HepG2 (cell line): Measurements from ENCODE around the gene C19orf73. TPM values are rescaled to one million over a fixed set of nuclear protein-coding genes. Genes with fewer than 3 reads are reported as not detected.
A peak's percentile ranks its signal among the peaks of the same experiment; 100 is the strongest.

Source experiments
- ATF7 ChIP-seq, 2 experiments: fragments of 450-650 bp in 1 of 2; sonication (generic) in 1 of 2; formaldehyde crosslinking in 1 of 2; IDR thresholded peaks; 2 replicates each; pipeline versions ENCODE4 v1.4.0 to v1.6.1; 2016 to 2020; ENCODE audit warnings: antibody characterized with exemption in 1 of 2, mild to moderate bottlenecking in 1 of 2, missing genetic modification reagents in 1 of 2
- BRD4 ChIP-seq: sonication (generic); formaldehyde crosslinking; IDR thresholded peaks from 2 replicates; pipeline ENCODE4 v1.4.0; 2020; ENCODE audit warnings: missing genetic modification reagents
- CCDC6 ChIP-seq: sonication (generic); formaldehyde crosslinking; IDR thresholded peaks from 2 replicates; pipeline ENCODE4 v1.8.1; 2022; ENCODE audit warnings: mild to moderate bottlenecking, missing genetic modification reagents, moderate library complexity
- DNMT3B ChIP-seq: conservative IDR thresholded peaks from 2 replicates; pipeline ENCODE4 v1.6.1; 2016; ENCODE audit warnings: missing biosample characterization, control low read depth
- EP300 ChIP-seq, 3 experiments: sonication (generic) in 1 of 3; formaldehyde crosslinking in 1 of 3; IDR thresholded peaks; 2 replicates each; pipeline versions ENCODE4 v1.5.1 to v1.6.1; 2011 to 2020; ENCODE audit warnings: low read depth in 2 of 3, low read length in 2 of 3, borderline replicate concordance in 1 of 3, improper control_type of control experiment in 1 of 3, mild to moderate bottlenecking in 1 of 3, missing genetic modification reagents in 1 of 3, moderate library complexity in 1 of 3
- ERF ChIP-seq: IDR thresholded peaks from 2 replicates; pipeline ENCODE4 v1.6.1; 2018; ENCODE audit warnings: missing biosample characterization, missing genetic modification reagents
- ETV5 ChIP-seq: IDR thresholded peaks from 2 replicates; pipeline ENCODE4 v1.6.1; 2018; ENCODE audit warnings: missing biosample characterization, missing genetic modification reagents, inconsistent platforms, borderline replicate concordance
- IKZF5 ChIP-seq: IDR thresholded peaks from 2 replicates; pipeline ENCODE4 v1.6.1; 2018; ENCODE audit warnings: missing genetic modification reagents, mild to moderate bottlenecking, missing compliant biosample characterization
- NR1H2 ChIP-seq: sonication (generic); formaldehyde crosslinking; IDR thresholded peaks from 2 replicates; pipeline ENCODE4 v1.8.1; 2022; ENCODE audit warnings: low read depth, missing genetic modification reagents, borderline replicate concordance
- RFXAP ChIP-seq: sonication (generic); formaldehyde crosslinking; IDR thresholded peaks from 2 replicates; pipeline ENCODE4 v1.4.0; 2020; ENCODE audit warnings: missing genetic modification reagents, borderline replicate concordance
- SP1 ChIP-seq, 2 experiments: fragments of 450-650 bp in 1 of 2; sonication (generic) in 1 of 2; formaldehyde crosslinking in 1 of 2; IDR thresholded peaks; 2 replicates each; pipeline versions ENCODE4 v1.4.0 to v1.6.1; 2016 to 2020; ENCODE audit warnings: missing genetic modification reagents in 1 of 2
- YEATS2 ChIP-seq: sonication (generic); formaldehyde crosslinking; IDR thresholded peaks from 2 replicates; pipeline ENCODE4 v1.4.0; 2020; ENCODE audit warnings: missing genetic modification reagents, borderline replicate concordance
- YEATS4 ChIP-seq: sonication (generic); formaldehyde crosslinking; IDR thresholded peaks from 2 replicates; pipeline ENCODE4 v1.4.0; 2020; ENCODE audit warnings: missing genetic modification reagents, borderline replicate concordance
- ZBTB2 ChIP-seq: sonication (generic); formaldehyde crosslinking; IDR thresholded peaks from 2 replicates; pipeline ENCODE4 v1.8.0; 2022; ENCODE audit warnings: low read depth, missing genetic modification reagents
- ZBTB7A ChIP-seq: sonication (generic); formaldehyde crosslinking; IDR thresholded peaks from 2 replicates; pipeline ENCODE4 v1.8.0; 2022; ENCODE audit warnings: mild to moderate bottlenecking, missing genetic modification reagents
- ZNF136 ChIP-seq: sonication (generic); formaldehyde crosslinking; IDR thresholded peaks from 2 replicates; pipeline ENCODE4 v1.8.1; 2022; ENCODE audit warnings: low read depth, mild to moderate bottlenecking, moderate library complexity, missing genetic modification reagents
- ZNF225 ChIP-seq: sonication (generic); formaldehyde crosslinking; IDR thresholded peaks from 2 replicates; pipeline ENCODE4 v1.4.0; 2020; ENCODE audit warnings: mild to moderate bottlenecking, missing genetic modification reagents
- ZNF263 ChIP-seq: sonication (generic); formaldehyde crosslinking; IDR thresholded peaks from 2 replicates; pipeline ENCODE4 v1.4.0; 2020; ENCODE audit warnings: missing genetic modification reagents
- ZNF549 ChIP-seq: sonication (generic); formaldehyde crosslinking; IDR thresholded peaks from 2 replicates; pipeline ENCODE4 v1.5.0; 2020; ENCODE audit warnings: missing genetic modification reagents
- ZNF616 ChIP-seq: sonication (generic); formaldehyde crosslinking; IDR thresholded peaks from 2 replicates; pipeline ENCODE4 v1.5.0; 2020; ENCODE audit warnings: low read depth, mild to moderate bottlenecking, missing genetic modification reagents
- polyA plus RNA-seq, 8 experiments: library from polyadenylated mRNA; depleted of rRNA in 3 of 8; stranded (reverse) in 7 of 8; unstranded in 1 of 8; fragments of >200 nt; fragmentation: Illumina TruSeq in 4 of 8; extraction: Trizol in 4 of 8; gene quantifications; 2 replicates each; pipeline versions ENCODE4 v1.2.1 to v1.2.3, GENCODE V29; 2011 to 2016; ENCODE audit warnings: low read depth in 4 of 8, missing spikeins in 1 of 8, mixed read lengths in 1 of 8; ENCODE audit not compliant: insufficient read depth in 1 of 8
- total RNA-seq, 5 experiments: library from RNA; depleted of rRNA; stranded (reverse); fragments of >200 nt; fragmentation: Illumina TruSeq; extraction: Trizol; gene quantifications; 2 replicates each; pipeline ENCODE4 v1.2.3, GENCODE V29; 2016; ENCODE audit warnings: low read depth in 1 of 5
- TF ChIP-seq, protein P1 (sequence below): IDR thresholded peaks from 2 replicates; pipeline ENCODE4 v1.6.1; 2016
- TF ChIP-seq, protein P2 (sequence below): sonication (generic); formaldehyde crosslinking; IDR thresholded peaks from 2 replicates; pipeline ENCODE4 v1.8.0; 2022; ENCODE audit warnings: missing genetic modification reagents, low read depth, mild to moderate bottlenecking, borderline replicate concordance
- TF ChIP-seq, protein P3 (sequence below): sonication (generic); formaldehyde crosslinking; IDR thresholded peaks from 2 replicates; pipeline ENCODE4 v1.4.0; 2020; ENCODE audit warnings: missing genetic modification reagents

The C19orf73 gene
- total and polyA plus RNA-seq, 2 of the 13 experiments (the other 11 are each of a cell fraction or from before 2014, with no cell fraction given): 1.4 to 1.5 TPM

DNA sequence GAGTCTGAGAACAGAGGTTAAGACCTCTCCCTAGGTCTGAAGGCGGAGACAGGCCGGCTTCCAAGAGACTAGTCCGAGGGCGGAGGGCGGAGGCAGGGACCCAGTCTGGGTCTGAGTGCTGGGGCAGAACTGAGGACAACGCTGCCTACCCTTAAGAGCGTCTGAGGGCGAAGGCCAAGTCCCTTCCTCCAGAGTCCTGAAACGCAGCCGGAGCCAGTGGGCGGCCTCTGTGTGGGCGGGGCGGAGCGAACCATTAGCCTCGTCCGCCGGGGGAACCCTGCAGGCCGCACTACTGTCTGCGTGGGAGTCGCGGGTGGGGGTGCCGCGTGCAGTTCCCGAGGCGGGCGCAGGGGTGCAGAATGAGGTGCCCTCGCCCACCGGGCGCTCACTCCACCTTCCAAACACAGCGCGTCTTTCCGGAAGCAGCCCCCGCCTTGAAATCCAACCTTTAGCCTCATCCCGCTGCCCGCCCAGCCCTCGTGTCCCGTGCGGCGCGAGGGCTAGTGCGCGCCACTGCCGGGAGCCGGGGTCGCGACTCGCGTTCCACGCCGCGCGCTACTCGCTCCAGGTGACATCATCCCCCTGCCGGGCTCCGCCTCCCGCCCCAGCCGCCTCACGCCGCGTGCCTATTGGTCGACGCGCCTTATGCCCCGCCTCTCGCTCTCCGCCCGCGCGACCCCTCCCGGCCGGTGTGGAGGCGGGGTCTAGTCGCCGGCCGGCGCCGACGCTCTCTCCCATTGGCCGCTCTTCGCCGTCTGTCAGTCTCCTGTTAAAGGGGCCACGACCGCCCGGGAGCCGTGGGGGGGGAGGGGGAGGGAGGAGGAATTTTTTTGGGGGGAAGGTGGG lies at the start of gene C19orf73 (continued):
- TF ChIP-seq, protein P1, sequence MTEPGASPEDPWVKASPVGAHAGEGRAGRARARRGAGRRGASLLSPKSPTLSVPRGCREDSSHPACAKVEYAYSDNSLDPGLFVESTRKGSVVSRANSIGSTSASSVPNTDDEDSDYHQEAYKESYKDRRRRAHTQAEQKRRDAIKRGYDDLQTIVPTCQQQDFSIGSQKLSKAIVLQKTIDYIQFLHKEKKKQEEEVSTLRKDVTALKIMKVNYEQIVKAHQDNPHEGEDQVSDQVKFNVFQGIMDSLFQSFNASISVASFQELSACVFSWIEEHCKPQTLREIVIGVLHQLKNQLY (CRISPR knock-in tag): 0 out of 2 replicates have a peak, but pooled peaks have one; percentile 11
- TF ChIP-seq ZNF549 (CRISPR knock-in tag): no peak
- peak; percentile 81 for TF ChIP-seq BRD4 (CRISPR knock-in tag)
- peak; percentile 88; the same call in 1 of the 2 replicates for TF ChIP-seq CCDC6 (CRISPR knock-in tag)
- no peak for TF ChIP-seq SP1 (IDR thresholded peaks at IDR 0.05)
- peak; percentile 62 for TF ChIP-seq SP1 (CRISPR knock-in tag; IDR thresholded peaks at IDR 0.05)
- TF ChIP-seq ZBTB2 (CRISPR knock-in tag): 0 out of 2 replicates have a peak, but pooled peaks have one; percentile 54
- peak in 1 of 2 experiments; percentile 20; a peak in 2 of 4 replicates for TF ChIP-seq EP300 (IDR thresholded peaks at IDR 0.05; ENCODE audit: low read depth in 2 of 2, low read length in 2 of 2)
- no peak; the same call in 1 of the 2 replicates for TF ChIP-seq EP300 (CRISPR knock-in tag; IDR thresholded peaks at IDR 0.05; ENCODE audit: borderline replicate concordance)
- 0 out of 2 replicates have a peak, but pooled peaks have one; percentile 85 for TF ChIP-seq DNMT3B (CRISPR knock-in tag)
- no peak for TF ChIP-seq NR1H2 (CRISPR knock-in tag)
- no peak; the same call in 1 of the 2 replicates for TF ChIP-seq ZNF263
- peak; percentile 65; the same call in 1 of the 2 replicates for TF ChIP-seq IKZF5 (CRISPR knock-in tag)
- peak; percentile 64; the same call in 1 of the 2 replicates for TF ChIP-seq ZNF616 (CRISPR knock-in tag)
- peak; percentile 88 for TF ChIP-seq YEATS4 (CRISPR knock-in tag)
- no peak for TF ChIP-seq ZNF136
- TF ChIP-seq ATF7 (IDR thresholded peaks at IDR 0.05): peak; percentile 83
- TF ChIP-seq ATF7 (CRISPR knock-in tag; IDR thresholded peaks at IDR 0.05): peak; percentile 98
- TF ChIP-seq YEATS2 (CRISPR knock-in tag): no peak
- TF ChIP-seq ZBTB7A: peak; percentile 88
- TF ChIP-seq, protein P2, sequence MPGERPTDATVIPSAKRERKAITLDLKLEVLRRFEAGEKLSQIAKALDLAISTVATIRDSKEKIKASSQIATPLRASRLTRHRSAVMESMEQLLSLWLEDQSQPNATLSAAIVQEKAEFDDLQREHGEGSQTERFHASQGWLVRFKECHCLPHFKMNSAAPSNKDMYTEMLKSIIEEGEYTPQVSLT (CRISPR knock-in tag): no peak
- peak; percentile 68; the same call in 1 of the 2 replicates for TF ChIP-seq ERF (CRISPR knock-in tag)
- TF ChIP-seq ETV5 (CRISPR knock-in tag): peak; percentile 63
- TF ChIP-seq RFXAP (CRISPR knock-in tag): peak; percentile 86
- TF ChIP-seq, protein P3, sequence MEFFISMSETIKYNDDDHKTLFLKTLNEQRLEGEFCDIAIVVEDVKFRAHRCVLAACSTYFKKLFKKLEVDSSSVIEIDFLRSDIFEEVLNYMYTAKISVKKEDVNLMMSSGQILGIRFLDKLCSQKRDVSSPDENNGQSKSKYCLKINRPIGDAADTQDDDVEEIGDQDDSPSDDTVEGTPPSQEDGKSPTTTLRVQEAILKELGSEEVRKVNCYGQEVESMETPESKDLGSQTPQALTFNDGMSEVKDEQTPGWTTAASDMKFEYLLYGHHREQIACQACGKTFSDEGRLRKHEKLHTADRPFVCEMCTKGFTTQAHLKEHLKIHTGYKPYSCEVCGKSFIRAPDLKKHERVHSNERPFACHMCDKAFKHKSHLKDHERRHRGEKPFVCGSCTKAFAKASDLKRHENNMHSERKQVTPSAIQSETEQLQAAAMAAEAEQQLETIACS (CRISPR knock-in tag): peak; percentile 81
- TF ChIP-seq ZNF225 (CRISPR knock-in tag): peak; percentile 93; the same call in 1 of the 2 replicates
